PFSK-1 (cell line): ENCODE results near the gene ADRM1.

Experiments
- FOXP2 ChIP-seq: optimal IDR thresholded peaks from 2 replicates; pipeline ENCODE3; 2011; ENCODE audit warnings: borderline replicate concordance, control low read depth, inconsistent platforms; ENCODE audit not compliant: insufficient read depth; ENCODE audit errors: extremely low read length, extremely low read depth
- POLR2AphosphoS5 ChIP-seq: IDR thresholded peaks from 2 replicates; pipeline ENCODE4 v1.6.1; 2012; ENCODE audit warnings: low read depth, mild to moderate bottlenecking, control low read depth, low read length, moderate library complexity
- SIN3A ChIP-seq: IDR thresholded peaks from 2 replicates; pipeline ENCODE4 v1.6.1; 2012; ENCODE audit warnings: mild to moderate bottlenecking, low read length, moderate library complexity, borderline replicate concordance; ENCODE audit not compliant: insufficient read depth
- TAF1 ChIP-seq: IDR thresholded peaks from 2 replicates; pipeline ENCODE4 v1.6.1; 2012; ENCODE audit warnings: low read length, control low read depth, borderline replicate concordance; ENCODE audit not compliant: insufficient read depth
- TF ChIP-seq, protein P1 (sequence below), 2 experiments: IDR thresholded peaks; 2 replicates each; pipeline versions ENCODE4 v1.6.1 to v1.8.0; 2011 to 2012; ENCODE audit warnings: low read depth in 2 of 2, low read length in 2 of 2, control low read depth in 1 of 2, inconsistent platforms in 1 of 2, mild to moderate bottlenecking in 1 of 2, moderate library complexity in 1 of 2; ENCODE audit not compliant: insufficient read depth in 1 of 2

The ADRM1 gene

DNA sequence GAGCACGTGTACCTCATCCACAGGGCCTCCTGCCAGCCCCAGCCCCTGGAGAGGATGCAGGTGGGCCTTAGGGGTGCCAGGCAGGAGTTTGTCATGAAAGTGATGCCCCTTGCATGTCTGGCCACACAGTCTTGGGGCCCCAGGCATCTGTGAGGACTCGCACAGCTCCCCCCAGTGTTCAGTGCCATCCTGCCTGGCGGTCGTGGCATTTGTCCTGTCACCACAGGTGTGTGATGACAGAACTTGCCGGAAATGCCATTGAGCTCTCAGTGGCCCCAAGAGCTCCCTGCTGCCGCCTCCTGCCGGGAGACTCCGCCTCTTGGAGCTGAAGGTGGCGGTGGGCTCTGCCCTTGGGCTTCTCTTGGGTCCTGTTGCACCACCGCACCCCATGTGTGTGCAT lies 30.6 kb upstream of the ADRM1 start:
- TF ChIP-seq FOXP2 = no peak
- TF ChIP-seq, protein P1, sequence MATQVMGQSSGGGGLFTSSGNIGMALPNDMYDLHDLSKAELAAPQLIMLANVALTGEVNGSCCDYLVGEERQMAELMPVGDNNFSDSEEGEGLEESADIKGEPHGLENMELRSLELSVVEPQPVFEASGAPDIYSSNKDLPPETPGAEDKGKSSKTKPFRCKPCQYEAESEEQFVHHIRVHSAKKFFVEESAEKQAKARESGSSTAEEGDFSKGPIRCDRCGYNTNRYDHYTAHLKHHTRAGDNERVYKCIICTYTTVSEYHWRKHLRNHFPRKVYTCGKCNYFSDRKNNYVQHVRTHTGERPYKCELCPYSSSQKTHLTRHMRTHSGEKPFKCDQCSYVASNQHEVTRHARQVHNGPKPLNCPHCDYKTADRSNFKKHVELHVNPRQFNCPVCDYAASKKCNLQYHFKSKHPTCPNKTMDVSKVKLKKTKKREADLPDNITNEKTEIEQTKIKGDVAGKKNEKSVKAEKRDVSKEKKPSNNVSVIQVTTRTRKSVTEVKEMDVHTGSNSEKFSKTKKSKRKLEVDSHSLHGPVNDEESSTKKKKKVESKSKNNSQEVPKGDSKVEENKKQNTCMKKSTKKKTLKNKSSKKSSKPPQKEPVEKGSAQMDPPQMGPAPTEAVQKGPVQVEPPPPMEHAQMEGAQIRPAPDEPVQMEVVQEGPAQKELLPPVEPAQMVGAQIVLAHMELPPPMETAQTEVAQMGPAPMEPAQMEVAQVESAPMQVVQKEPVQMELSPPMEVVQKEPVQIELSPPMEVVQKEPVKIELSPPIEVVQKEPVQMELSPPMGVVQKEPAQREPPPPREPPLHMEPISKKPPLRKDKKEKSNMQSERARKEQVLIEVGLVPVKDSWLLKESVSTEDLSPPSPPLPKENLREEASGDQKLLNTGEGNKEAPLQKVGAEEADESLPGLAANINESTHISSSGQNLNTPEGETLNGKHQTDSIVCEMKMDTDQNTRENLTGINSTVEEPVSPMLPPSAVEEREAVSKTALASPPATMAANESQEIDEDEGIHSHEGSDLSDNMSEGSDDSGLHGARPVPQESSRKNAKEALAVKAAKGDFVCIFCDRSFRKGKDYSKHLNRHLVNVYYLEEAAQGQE (IDR thresholded peaks at IDR 0.05; ENCODE audit: insufficient read depth in 1 of 2, low read depth in 2 of 2, low read length in 2 of 2) = no peak

- TF ChIP-seq SIN3A (no peak), POLR2AphosphoS5 (no peak), FOXP2 (no peak), TAF1 (no peak)
- TF ChIP-seq, protein P1 (IDR thresholded peaks at IDR 0.05; ENCODE audit: insufficient read depth in 1 of 2, low read depth in 2 of 2, low read length in 2 of 2) = no peak
Measured at GRCh38 chr20:62273416-62273815, 29.4 kb upstream of the ADRM1 start.

GRCh38 chr20:62274332-62274950 lies 28.4 kb upstream of the ADRM1 start:
- TF ChIP-seq FOXP2 (no peak), POLR2AphosphoS5 (no peak), TAF1 (no peak)
- TF ChIP-seq, protein P1 (IDR thresholded peaks at IDR 0.05; ENCODE audit: insufficient read depth in 1 of 2, low read depth in 2 of 2, low read length in 2 of 2) = no peak

GRCh38 chr20:62275219-62275618 lies 27.6 kb upstream of the ADRM1 start:
- TF ChIP-seq TAF1 (no peak), SIN3A (no peak)

- no peak for TF ChIP-seq SIN3A
- TF ChIP-seq, protein P1 (IDR thresholded peaks at IDR 0.05; ENCODE audit: insufficient read depth in 1 of 2, low read depth in 2 of 2, low read length in 2 of 2) = no peak
- no peak for TF ChIP-seq POLR2AphosphoS5
- TF ChIP-seq FOXP2 = no peak
- no peak for TF ChIP-seq TAF1
Measured at GRCh38 chr20:62276439-62276838, 26.4 kb upstream of the ADRM1 start.
